Fibroblast of pulmonary artery (primary cell): ENCODE results near the gene NRXN3.

ENCODE experiments used
- DNase-seq: peaks from one replicate; pipeline ENCODE4 v3.0.0-alpha.2; 2010; ENCODE audit warnings: low read depth
- H3K4me3 ChIP-seq: replicated peaks from 2 replicates; pipeline ENCODE4 v1.5.1; 2011; ENCODE audit warnings: low read depth, mild to moderate bottlenecking, control low read depth, low read length, moderate library complexity
- CTCF ChIP-seq: IDR thresholded peaks from 2 replicates; pipeline ENCODE4 v1.5.1; 2011; ENCODE audit warnings: mild to moderate bottlenecking, control low read depth, low read length, inconsistent platforms; ENCODE audit errors: missing control alignments

NRXN3 gene

GRCh38 chr14:78737601-78738000 lies 567.4 kb downstream of the NRXN3 start:
- no peak for DNase-seq
- TF ChIP-seq CTCF, result no peak
- no peak overlapping the region for H3K4me3 ChIP-seq

- H3K4me3 ChIP-seq, result no peak overlapping the region
- DNase-seq, result no peak
- TF ChIP-seq CTCF, result no peak
These were observed 576.0 kb downstream of the NRXN3 start for GRCh38 chr14:78746086-78746595.

GRCh38 chr14:78747813-78748212 lies 577.6 kb downstream of the NRXN3 start:
- DNase-seq, result no peak
- H3K4me3 ChIP-seq, result no peak overlapping the region
- no peak for TF ChIP-seq CTCF

- DNase-seq, result no peak
These were observed 582.5 kb downstream of the NRXN3 start for GRCh38 chr14:78752518-78753188.

GRCh38 chr14:78754059-78754458 lies 583.9 kb downstream of the NRXN3 start:
- H3K4me3 ChIP-seq, result no peak overlapping the region

More at GRCh38 chr14:78752518-78753188, 582.5 kb downstream of the NRXN3 start:
- H3K4me3 ChIP-seq, result no peak overlapping the region
- TF ChIP-seq CTCF, result no peak

GRCh38 chr14:78758333-78758732 lies 588.2 kb downstream of the NRXN3 start:
- peak; percentile 17 for DNase-seq
- TF ChIP-seq CTCF, result peak; percentile 31
- H3K4me3 ChIP-seq, result no peak overlapping the region

More at GRCh38 chr14:78754059-78754458, 583.9 kb downstream of the NRXN3 start:
- TF ChIP-seq CTCF, result no peak
- no peak for DNase-seq

GRCh38 chr14:78762331-78762730 lies 592.2 kb downstream of the NRXN3 start:
- no peak for DNase-seq
- TF ChIP-seq CTCF, result no peak
- H3K4me3 ChIP-seq, result no peak overlapping the region
